HepG2 (cell line): ENCODE measurements around the gene GMPPA.

Experiments
- CTCF ChIP-seq: sonication (generic); formaldehyde crosslinking; IDR thresholded peaks from 2 replicates; pipeline ENCODE4 v1.5.0; 2020; ENCODE audit warnings: mild to moderate bottlenecking, missing genetic modification reagents, moderate library complexity
- NFYB ChIP-seq: sonication (generic); formaldehyde crosslinking; IDR thresholded peaks from 2 replicates; pipeline ENCODE4 v1.4.0; 2020; ENCODE audit warnings: missing genetic modification reagents
- PREB ChIP-seq: sonication (generic); formaldehyde crosslinking; IDR thresholded peaks from 2 replicates; pipeline ENCODE4 v1.4.0; 2020; ENCODE audit warnings: missing genetic modification reagents
- RFX1 ChIP-seq: fragments of 450-650 bp; IDR thresholded peaks from 2 replicates; pipeline ENCODE4 v1.6.1; 2017
- SALL2 ChIP-seq: sonication (generic); formaldehyde crosslinking; IDR thresholded peaks from 2 replicates; pipeline ENCODE4 v1.8.1; 2023; ENCODE audit warnings: mild to moderate bottlenecking, missing genetic modification reagents, inconsistent platforms
- STAT6 ChIP-seq: sonication (generic); formaldehyde crosslinking; IDR thresholded peaks from 2 replicates; pipeline ENCODE4 v1.4.0; 2020; ENCODE audit warnings: missing genetic modification reagents, mild to moderate bottlenecking, borderline replicate concordance
- TFDP1 ChIP-seq: IDR thresholded peaks from 2 replicates; pipeline ENCODE4 v1.6.1; 2016; ENCODE audit warnings: missing compliant biosample characterization, missing genetic modification reagents, borderline replicate concordance
- ZNF513 ChIP-seq: sonication (generic); formaldehyde crosslinking; conservative IDR thresholded peaks from 2 replicates; pipeline ENCODE4 v1.5.0; 2020; ENCODE audit warnings: missing genetic modification reagents

- TF ChIP-seq TFDP1 (CRISPR knock-in tag): no peak
- no peak for TF ChIP-seq SALL2 (CRISPR knock-in tag)
- TF ChIP-seq RFX1: no peak
- no peak for TF ChIP-seq CTCF (CRISPR knock-in tag)
- TF ChIP-seq NFYB (CRISPR knock-in tag): no peak
- TF ChIP-seq PREB (CRISPR knock-in tag): no peak
- no peak for TF ChIP-seq ZNF513 (CRISPR knock-in tag)
- TF ChIP-seq STAT6: no peak
These were observed 5.6 kb upstream of the GMPPA start for GRCh38 chr2:219493086-219493485.
